ENCODE data around the gene FNDC5.

DNA sequence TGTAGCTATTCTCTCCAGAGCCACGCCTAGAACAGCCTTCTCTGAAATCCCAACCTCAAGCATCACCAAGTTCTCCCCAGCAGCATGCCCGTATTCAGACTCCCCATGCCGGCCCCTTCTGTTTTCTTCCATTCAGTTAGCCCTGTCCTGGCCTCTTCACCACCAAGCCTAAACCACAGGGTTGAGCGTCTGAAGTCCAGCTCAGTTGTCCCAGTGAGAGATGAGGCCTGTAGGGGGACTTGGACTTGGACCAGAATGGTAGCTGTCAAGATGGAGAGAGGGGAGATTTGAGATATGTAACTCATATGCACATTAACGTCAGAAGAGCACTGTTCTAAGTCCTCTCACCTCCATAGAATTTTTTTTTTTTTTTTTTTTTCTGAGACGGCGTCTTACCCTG, 35.9 kb upstream of the FNDC5 start:
- TF ChIP-seq EZH2 (IDR thresholded peaks at IDR 0.05; ENCODE audit: insufficient read depth, poor library complexity, severe bottlenecking) = no peak
- no peak for TF ChIP-seq EZH2phosphoT487 (IDR thresholded peaks at IDR 0.05; ENCODE audit: insufficient read depth, low read depth)
